ENCODE measurements around the gene FBLL1. TPM values are rescaled to one million over a fixed set of nuclear protein-coding genes. Genes with fewer than 3 reads are reported as not detected.

Gene FBLL1
- total and polyA plus RNA-seq, 2 of the 4 experiments (the other 2 are of a cell fraction), result 0.18 to 0.29 TPM

- TF ChIP-seq CHD1 (IDR thresholded peaks at IDR 0.05; ENCODE audit: low read depth, low read length), result no peak
Observed at GRCh38 chr5:168529374-168530234, 499 bp downstream of the FBLL1 start (continued).

- DNase-seq (peak; percentile 7), ATAC-seq (ENCODE audit: low read depth) (no peak)
- H2BK15ac ChIP-seq (ENCODE audit: low read depth, low read length), result no peak overlapping the region
- dilution Hi-C loops (cut with HindIII; ENCODE audit: low sequenced_read_pairs, unreplicated experiment), result no loop called here
- H3K79me1 ChIP-seq (ENCODE audit: low read depth in 1 of 2, low read length in 2 of 2), result no peaks in the 10 kb centered on the region
- H2AFZ ChIP-seq (replicated peaks; ENCODE audit: low read length, poor library complexity), result no peak overlapping the region
- POLR2A ChIA-PET (ENCODE audit: unreplicated experiment), result no interaction called here
- peaks cover 2% of the 10 kb centered on the region; the same call in 1 of the 2 replicates for H3K4me1 ChIP-seq (ENCODE audit: control insufficient read depth, insufficient read depth, low read length)
- no peak overlapping the region for H4K91ac ChIP-seq (ENCODE audit: insufficient read depth, low read depth, low read length)
- H3K36me3 ChIP-seq (ENCODE audit: control insufficient read depth, insufficient read depth, low read length), result no peaks in the 10 kb centered on the region
- CTCF ChIA-PET, result no interaction called here
- no CpG with 5 or more reads among the region's 4 CpGs for WGBS, 2 experiments (ENCODE audit: extremely low coverage in 2 of 2, insufficient read length in 1 of 2)
- H2BK5ac ChIP-seq (ENCODE audit: low read depth, low read length, poor library complexity, severe bottlenecking), result no peak overlapping the region
- H3K27me3 ChIP-seq (ENCODE audit: control insufficient read depth, insufficient read depth, low read length), result peaks cover 33% of the 10 kb centered on the region
- H4K8ac ChIP-seq (ENCODE audit: low read depth in 2 of 2, low read length in 2 of 2), result no peak overlapping the region
- H3K9ac ChIP-seq (ENCODE audit: low read depth, low read length), result no peak overlapping the region
- H2AK5ac ChIP-seq (ENCODE audit: low read depth, low read length), result no peak overlapping the region
- no peak overlapping the region for H3K4ac ChIP-seq (ENCODE audit: low read depth, low read length)
- no peak overlapping the region for H3K18ac ChIP-seq (ENCODE audit: low read depth, low read length)
- H4K5ac ChIP-seq (ENCODE audit: low read depth, low read length), result no peak overlapping the region
- intact Hi-C loops (cut with micrococcal nuclease), result no loop called here
- in situ Hi-C loops (cut with MboI; ENCODE audit: low sequenced_read_pairs), result no loop called here
- no peak overlapping the region for H3K4me3 ChIP-seq (ENCODE audit: insufficient read depth, low read depth, low read length)
- H3K23ac ChIP-seq (ENCODE audit: low read depth, low read length), result no peak overlapping the region
- 0 out of 2 replicates have a peak, but pooled peaks cover 3% of the 10 kb centered on the region for H3K9me1 ChIP-seq (ENCODE audit: insufficient read depth, low read length)
- H3K27ac ChIP-seq (ENCODE audit: insufficient read depth, low read length), result no peak overlapping the region
- H3K9me3 ChIP-seq (ENCODE audit: control insufficient read depth, insufficient read depth, low read length), result peaks cover 8% of the 10 kb centered on the region
- no peak overlapping the region for H2AK9ac ChIP-seq (replicated peaks; ENCODE audit: low read depth, low read length, poor library complexity)
- peak; percentile 35; the same call in 1 of the 2 replicates for TF ChIP-seq USF2 (IDR thresholded peaks at IDR 0.05; ENCODE audit: low read depth, low read length)
- TF ChIP-seq MAFK (IDR thresholded peaks at IDR 0.05; ENCODE audit: low read depth, low read length), result no peak
- TF ChIP-seq ELK1 (IDR thresholded peaks at IDR 0.05; ENCODE audit: borderline replicate concordance, low read depth, low read length), result no peak
- TF ChIP-seq CEBPB (IDR thresholded peaks at IDR 0.05; ENCODE audit: low read depth, low read length), result no peak
- H3K4me2 ChIP-seq (ENCODE audit: low read depth, low read length), result no peak overlapping the region
- H3K14ac ChIP-seq (replicated peaks; ENCODE audit: low read depth, low read length), result no peak overlapping the region
- H2BK120ac ChIP-seq (ENCODE audit: low read depth, low read length), result no peak overlapping the region
- BruUV-seq (replicated peaks), result no TSS peak
- no peak overlapping the region for H3K56ac ChIP-seq (ENCODE audit: extremely low read depth, insufficient read depth, low read length)
- no peaks in the 10 kb centered on the region for H4K20me1 ChIP-seq (ENCODE audit: insufficient read depth, low read length)
- no peak overlapping the region for H2BK20ac ChIP-seq (ENCODE audit: low read depth, low read length)
Observed at GRCh38 chr5:168530621-168531150, 1.6 kb downstream of the FBLL1 start.
